ENCODE measurements around the gene EMC6.

DNA sequence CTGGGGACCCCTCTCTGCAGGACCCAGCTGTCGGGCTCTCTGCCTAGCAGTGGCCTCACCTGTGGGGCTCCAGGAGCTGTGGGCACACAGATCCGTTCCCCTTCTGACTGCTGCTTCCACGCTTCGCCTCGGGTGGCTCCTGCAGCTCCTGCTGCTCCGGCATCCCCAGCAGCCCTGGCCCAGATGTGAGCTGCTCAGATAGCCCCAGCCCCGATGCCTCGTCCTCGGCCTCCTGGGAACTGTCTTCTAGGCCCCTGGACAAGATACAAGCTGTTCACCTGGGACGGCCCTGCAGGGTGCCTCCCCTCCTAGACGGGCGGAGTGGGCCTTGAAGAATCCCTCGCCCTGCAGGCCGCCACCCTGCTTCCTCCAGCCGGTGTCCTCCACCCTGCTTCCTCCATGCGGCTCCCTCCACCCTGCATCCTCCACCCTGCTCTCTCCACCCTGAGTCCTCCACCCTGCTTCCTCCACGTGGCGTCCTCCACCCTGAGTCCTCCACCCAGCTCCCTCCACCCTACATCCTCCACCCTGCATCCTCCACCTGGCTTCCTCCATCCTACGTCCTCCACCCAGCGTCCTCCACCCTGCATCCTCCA is 11.0 kb downstream of the EMC6 start:
- TF ChIP-seq SP1 (IDR thresholded peaks at IDR 0.05; ENCODE audit: low read depth) (no peak), TCF7L2 (IDR thresholded peaks at IDR 0.05; ENCODE audit: borderline replicate concordance, extremely low read depth, insufficient read depth, insufficient read length) (no peak), POLR2A (IDR thresholded peaks at IDR 0.05; ENCODE audit: borderline replicate concordance, extremely low read depth, insufficient read depth, insufficient read length) (no peak), EZH2phosphoT487 (IDR thresholded peaks at IDR 0.05; ENCODE audit: borderline replicate concordance) (no peak), ZFX (IDR thresholded peaks at IDR 0.05) (no peak), EZH2 (IDR thresholded peaks at IDR 0.05) (no peak), EGR1 (IDR thresholded peaks at IDR 0.05; ENCODE audit: low read depth) (no peak)
- TF ChIP-seq, protein P1, sequence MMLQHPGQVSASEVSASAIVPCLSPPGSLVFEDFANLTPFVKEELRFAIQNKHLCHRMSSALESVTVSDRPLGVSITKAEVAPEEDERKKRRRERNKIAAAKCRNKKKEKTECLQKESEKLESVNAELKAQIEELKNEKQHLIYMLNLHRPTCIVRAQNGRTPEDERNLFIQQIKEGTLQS (IDR thresholded peaks at IDR 0.05), result no peak
- TF ChIP-seq, protein P2, sequence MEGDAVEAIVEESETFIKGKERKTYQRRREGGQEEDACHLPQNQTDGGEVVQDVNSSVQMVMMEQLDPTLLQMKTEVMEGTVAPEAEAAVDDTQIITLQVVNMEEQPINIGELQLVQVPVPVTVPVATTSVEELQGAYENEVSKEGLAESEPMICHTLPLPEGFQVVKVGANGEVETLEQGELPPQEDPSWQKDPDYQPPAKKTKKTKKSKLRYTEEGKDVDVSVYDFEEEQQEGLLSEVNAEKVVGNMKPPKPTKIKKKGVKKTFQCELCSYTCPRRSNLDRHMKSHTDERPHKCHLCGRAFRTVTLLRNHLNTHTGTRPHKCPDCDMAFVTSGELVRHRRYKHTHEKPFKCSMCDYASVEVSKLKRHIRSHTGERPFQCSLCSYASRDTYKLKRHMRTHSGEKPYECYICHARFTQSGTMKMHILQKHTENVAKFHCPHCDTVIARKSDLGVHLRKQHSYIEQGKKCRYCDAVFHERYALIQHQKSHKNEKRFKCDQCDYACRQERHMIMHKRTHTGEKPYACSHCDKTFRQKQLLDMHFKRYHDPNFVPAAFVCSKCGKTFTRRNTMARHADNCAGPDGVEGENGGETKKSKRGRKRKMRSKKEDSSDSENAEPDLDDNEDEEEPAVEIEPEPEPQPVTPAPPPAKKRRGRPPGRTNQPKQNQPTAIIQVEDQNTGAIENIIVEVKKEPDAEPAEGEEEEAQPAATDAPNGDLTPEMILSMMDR (IDR thresholded peaks at IDR 0.05 in 2 of 3, conservative IDR thresholded peaks at IDR 0.05 in 1 of 3; ENCODE audit: borderline replicate concordance in 1 of 3, insufficient read depth in 1 of 3, low read depth in 2 of 3, low read length in 2 of 3), result no peak
- TF ChIP-seq, protein P3, sequence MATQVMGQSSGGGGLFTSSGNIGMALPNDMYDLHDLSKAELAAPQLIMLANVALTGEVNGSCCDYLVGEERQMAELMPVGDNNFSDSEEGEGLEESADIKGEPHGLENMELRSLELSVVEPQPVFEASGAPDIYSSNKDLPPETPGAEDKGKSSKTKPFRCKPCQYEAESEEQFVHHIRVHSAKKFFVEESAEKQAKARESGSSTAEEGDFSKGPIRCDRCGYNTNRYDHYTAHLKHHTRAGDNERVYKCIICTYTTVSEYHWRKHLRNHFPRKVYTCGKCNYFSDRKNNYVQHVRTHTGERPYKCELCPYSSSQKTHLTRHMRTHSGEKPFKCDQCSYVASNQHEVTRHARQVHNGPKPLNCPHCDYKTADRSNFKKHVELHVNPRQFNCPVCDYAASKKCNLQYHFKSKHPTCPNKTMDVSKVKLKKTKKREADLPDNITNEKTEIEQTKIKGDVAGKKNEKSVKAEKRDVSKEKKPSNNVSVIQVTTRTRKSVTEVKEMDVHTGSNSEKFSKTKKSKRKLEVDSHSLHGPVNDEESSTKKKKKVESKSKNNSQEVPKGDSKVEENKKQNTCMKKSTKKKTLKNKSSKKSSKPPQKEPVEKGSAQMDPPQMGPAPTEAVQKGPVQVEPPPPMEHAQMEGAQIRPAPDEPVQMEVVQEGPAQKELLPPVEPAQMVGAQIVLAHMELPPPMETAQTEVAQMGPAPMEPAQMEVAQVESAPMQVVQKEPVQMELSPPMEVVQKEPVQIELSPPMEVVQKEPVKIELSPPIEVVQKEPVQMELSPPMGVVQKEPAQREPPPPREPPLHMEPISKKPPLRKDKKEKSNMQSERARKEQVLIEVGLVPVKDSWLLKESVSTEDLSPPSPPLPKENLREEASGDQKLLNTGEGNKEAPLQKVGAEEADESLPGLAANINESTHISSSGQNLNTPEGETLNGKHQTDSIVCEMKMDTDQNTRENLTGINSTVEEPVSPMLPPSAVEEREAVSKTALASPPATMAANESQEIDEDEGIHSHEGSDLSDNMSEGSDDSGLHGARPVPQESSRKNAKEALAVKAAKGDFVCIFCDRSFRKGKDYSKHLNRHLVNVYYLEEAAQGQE (IDR thresholded peaks at IDR 0.05; ENCODE audit: low read depth), result no peak
